Lower leg skin (tissue), 3 donors: Measurements from ENCODE around the gene ROR1.

ENCODE experiments used
- POLR2A ChIP-seq, 2 donors: fragments of 450-650 bp; IDR thresholded peaks; one replicate each; pipeline ENCODE4 v1.6.1; 2016 to 2017; ENCODE audit warnings: antibody characterized with exemption in 2 of 2, mild to moderate bottlenecking in 1 of 2, moderate library complexity in 1 of 2
- TF ChIP-seq, protein P1 (sequence below), 3 donors: fragments of 450-650 bp; IDR thresholded peaks; one replicate each; pipeline ENCODE4 v1.5.1; 2016; ENCODE audit warnings: antibody characterized with exemption in 3 of 3, mild to moderate bottlenecking in 3 of 3, moderate library complexity in 2 of 3

DNA sequence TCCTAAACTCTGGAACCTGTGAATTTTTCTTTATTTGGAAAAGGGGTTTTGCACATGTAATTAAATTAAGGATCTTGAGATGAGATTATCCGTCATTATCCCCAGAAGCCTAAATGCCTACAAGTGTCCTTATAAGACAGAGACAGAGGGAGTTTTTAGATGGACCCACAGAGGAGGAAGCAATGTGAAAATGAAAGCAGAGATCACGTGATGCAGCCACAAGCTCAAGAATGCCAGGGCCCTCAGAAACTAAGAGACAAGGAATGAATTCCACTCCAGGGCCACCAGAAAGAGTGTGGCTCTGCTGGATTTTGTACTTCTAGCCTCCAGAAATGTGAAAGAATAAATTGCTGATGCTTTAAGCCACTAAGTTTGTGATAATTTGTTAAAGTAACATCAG is 246.0 kb downstream of the ROR1 start:
- TF ChIP-seq, protein P1, sequence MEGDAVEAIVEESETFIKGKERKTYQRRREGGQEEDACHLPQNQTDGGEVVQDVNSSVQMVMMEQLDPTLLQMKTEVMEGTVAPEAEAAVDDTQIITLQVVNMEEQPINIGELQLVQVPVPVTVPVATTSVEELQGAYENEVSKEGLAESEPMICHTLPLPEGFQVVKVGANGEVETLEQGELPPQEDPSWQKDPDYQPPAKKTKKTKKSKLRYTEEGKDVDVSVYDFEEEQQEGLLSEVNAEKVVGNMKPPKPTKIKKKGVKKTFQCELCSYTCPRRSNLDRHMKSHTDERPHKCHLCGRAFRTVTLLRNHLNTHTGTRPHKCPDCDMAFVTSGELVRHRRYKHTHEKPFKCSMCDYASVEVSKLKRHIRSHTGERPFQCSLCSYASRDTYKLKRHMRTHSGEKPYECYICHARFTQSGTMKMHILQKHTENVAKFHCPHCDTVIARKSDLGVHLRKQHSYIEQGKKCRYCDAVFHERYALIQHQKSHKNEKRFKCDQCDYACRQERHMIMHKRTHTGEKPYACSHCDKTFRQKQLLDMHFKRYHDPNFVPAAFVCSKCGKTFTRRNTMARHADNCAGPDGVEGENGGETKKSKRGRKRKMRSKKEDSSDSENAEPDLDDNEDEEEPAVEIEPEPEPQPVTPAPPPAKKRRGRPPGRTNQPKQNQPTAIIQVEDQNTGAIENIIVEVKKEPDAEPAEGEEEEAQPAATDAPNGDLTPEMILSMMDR (IDR thresholded peaks at IDR 0.05), result no peak
- TF ChIP-seq POLR2A (IDR thresholded peaks at IDR 0.05), result no peak
